OCI-LY3 (cell line): ENCODE data around the gene TMC2.

Source experiments
- H2AFZ ChIP-seq: fragments of 200-600, 300-600 bp; shearing (Covaris generic); 2 replicates; pipeline ENCODE4 v1.6.0; 2014; ENCODE audit warnings: antibody characterized with exemption, low read depth, low read length
- H3K27ac ChIP-seq: fragments of 200-600, 300-600 bp; sonication (generic); 2 replicates; pipeline ENCODE4 v1.5.1; 2014; ENCODE audit warnings: mild to moderate bottlenecking, low read length, moderate library complexity, mixed read lengths
- H3K27me3 ChIP-seq: fragments of 200-600, 300-600 bp; sonication (generic); 2 replicates; pipeline ENCODE4 v1.6.1; 2014; ENCODE audit warnings: low read depth, low read length, mixed read lengths
- H3K36me3 ChIP-seq: fragments of 200-600, 300-600 bp; sonication (generic); replicated peaks from 2 replicates; pipeline ENCODE3; 2014; ENCODE audit warnings: low read depth, low read length, mixed read lengths
- H3K4me1 ChIP-seq: fragments of 300-600, 200-600 bp; sonication (generic); 2 replicates; pipeline ENCODE4 v1.6.1; 2014; ENCODE audit warnings: low read length, mixed read lengths
- H3K4me2 ChIP-seq: fragments of 200-600, 300-600 bp; sonication (generic); 2 replicates; pipeline ENCODE4 v1.6.1; 2014; ENCODE audit warnings: low read length, mixed read lengths
- H3K4me3 ChIP-seq: fragments of 300-600, 200-600 bp; sonication (generic); 2 replicates; pipeline ENCODE4 v1.5.1; 2014; ENCODE audit warnings: antibody characterized with exemption, mild to moderate bottlenecking, low read length, moderate library complexity
- H3K79me2 ChIP-seq: fragments of 300-600, 200-600 bp; shearing (Covaris generic); 2 replicates; pipeline ENCODE4 v1.6.1; 2014; ENCODE audit warnings: mild to moderate bottlenecking, low read length, mixed read lengths
- H3K9ac ChIP-seq: fragments of 300-600, 200-600 bp; shearing (Covaris generic); 2 replicates; pipeline ENCODE4 v1.6.0; 2014; ENCODE audit warnings: mild to moderate bottlenecking, low read length, moderate library complexity
- H3K9me3 ChIP-seq: fragments of 200-600, 300-600 bp; shearing (Covaris generic); 2 replicates; pipeline ENCODE4 v1.6.1; 2014; ENCODE audit warnings: low read length, mixed read lengths; ENCODE audit not compliant: insufficient read depth
- H4K20me1 ChIP-seq: fragments of 200-600, 300-600 bp; sonication (generic); 2 replicates; pipeline ENCODE4 v1.6.1; 2016; ENCODE audit warnings: low read length, mixed read lengths; ENCODE audit not compliant: insufficient read depth
- EZH2phosphoT487 ChIP-seq: fragments of 200-600 bp; shearing (Covaris generic); IDR thresholded peaks from 2 replicates; pipeline ENCODE4 v1.6.1; 2018; ENCODE audit warnings: antibody characterized with exemption, mixed run types, low read depth
- TF ChIP-seq, protein P1 (sequence below): fragments of 200-600, 300-600 bp; sonication (generic); IDR thresholded peaks from 2 replicates; pipeline ENCODE4 v1.5.1; 2014; ENCODE audit warnings: antibody characterized with exemption, low read length, low read depth

The TMC2 gene

DNA sequence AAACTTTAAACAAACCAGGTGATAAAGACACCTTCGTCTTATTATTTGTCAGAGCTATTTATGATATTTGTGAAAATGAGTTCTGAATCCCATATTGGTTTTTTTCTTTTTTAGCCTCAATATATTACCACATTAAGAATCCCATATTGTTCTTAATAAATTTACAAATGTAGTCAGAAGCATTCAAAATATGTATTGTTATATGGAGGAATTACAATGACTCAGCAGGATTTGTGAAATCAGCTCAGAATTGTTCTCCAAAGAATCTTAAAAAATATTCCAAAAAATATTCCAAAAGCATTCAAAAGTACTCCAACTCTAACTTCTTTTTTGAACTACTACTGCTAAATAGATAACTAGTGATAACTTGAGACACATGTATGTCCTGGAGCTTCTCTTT, 21.2 kb upstream of the TMC2 start:
- Histone ChIP-seq H3K27ac (no peak overlapping the region), H2AFZ (no peak overlapping the region), H3K9ac (no peak overlapping the region), H3K4me2 (no peak overlapping the region), H3K79me2 (no peaks in the 10 kb centered on the region), H3K4me3 (no peak overlapping the region), H3K36me3 (no peaks in the 10 kb centered on the region), H3K27me3 (peaks cover 10% of the 10 kb centered on the region), H3K9me3 (no peaks in the 10 kb centered on the region), H4K20me1 (no peaks in the 10 kb centered on the region), H3K4me1 (no peaks in the 10 kb centered on the region)
- TF ChIP-seq, protein P1, sequence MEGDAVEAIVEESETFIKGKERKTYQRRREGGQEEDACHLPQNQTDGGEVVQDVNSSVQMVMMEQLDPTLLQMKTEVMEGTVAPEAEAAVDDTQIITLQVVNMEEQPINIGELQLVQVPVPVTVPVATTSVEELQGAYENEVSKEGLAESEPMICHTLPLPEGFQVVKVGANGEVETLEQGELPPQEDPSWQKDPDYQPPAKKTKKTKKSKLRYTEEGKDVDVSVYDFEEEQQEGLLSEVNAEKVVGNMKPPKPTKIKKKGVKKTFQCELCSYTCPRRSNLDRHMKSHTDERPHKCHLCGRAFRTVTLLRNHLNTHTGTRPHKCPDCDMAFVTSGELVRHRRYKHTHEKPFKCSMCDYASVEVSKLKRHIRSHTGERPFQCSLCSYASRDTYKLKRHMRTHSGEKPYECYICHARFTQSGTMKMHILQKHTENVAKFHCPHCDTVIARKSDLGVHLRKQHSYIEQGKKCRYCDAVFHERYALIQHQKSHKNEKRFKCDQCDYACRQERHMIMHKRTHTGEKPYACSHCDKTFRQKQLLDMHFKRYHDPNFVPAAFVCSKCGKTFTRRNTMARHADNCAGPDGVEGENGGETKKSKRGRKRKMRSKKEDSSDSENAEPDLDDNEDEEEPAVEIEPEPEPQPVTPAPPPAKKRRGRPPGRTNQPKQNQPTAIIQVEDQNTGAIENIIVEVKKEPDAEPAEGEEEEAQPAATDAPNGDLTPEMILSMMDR, result no peak

DNA sequence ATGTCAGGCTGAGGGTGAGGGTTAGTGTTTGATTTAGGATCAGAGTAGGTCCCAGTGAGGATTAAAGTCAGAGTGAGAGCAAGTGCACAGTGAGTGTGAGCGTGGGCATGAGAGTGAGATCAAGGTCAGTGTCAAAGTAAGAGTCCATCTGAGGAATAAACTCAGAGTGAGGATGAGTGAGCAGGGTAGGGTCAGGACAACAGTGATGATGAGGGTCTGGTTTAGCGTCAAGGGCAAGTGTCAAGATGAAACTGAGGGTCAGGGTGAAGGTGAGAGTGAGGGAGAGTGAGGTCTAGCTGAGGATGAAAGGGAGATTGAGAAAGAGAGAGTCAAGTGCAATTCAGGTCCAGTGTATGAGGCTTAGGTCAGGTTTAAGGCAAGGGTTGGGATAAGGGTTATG, 20.0 kb upstream of the TMC2 start:
- TF ChIP-seq, protein P1, result no peak
- no peak for TF ChIP-seq EZH2phosphoT487
- peaks cover 10% of the 10 kb centered on the region for H3K27me3 ChIP-seq

DNA sequence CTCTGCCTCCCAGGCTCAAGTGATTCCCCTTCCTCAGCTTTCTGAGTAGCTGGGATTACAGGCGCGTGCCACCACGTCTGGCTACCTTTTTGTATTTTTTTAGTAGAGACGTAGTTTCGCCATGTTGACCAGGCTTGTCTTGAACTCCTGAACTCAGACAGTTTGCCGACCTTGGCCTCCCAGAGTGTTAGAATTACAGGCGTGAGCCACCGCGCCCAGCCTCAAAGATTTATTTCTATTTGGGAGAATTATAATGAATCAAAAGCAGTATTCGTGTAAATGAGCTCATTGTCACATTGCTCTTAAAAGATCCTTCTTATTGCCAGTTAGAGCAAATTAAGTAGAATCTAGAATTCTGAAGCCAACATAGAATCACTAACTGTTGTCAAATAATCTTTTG, 18.3 kb upstream of the TMC2 start:
- H2AFZ ChIP-seq, result no peak overlapping the region
- H3K36me3 ChIP-seq, result no peaks in the 10 kb centered on the region
- TF ChIP-seq EZH2phosphoT487, result no peak
- TF ChIP-seq, protein P1, result no peak
- H3K9ac ChIP-seq, result no peak overlapping the region
- H3K27me3 ChIP-seq, result peaks cover 10% of the 10 kb centered on the region
- H3K27ac ChIP-seq, result no peak overlapping the region
- H3K9me3 ChIP-seq, result no peaks in the 10 kb centered on the region
- H3K79me2 ChIP-seq, result no peaks in the 10 kb centered on the region
- no peak overlapping the region for H3K4me3 ChIP-seq
- no peaks in the 10 kb centered on the region for H3K4me1 ChIP-seq
- no peak overlapping the region for H3K4me2 ChIP-seq
- no peaks in the 10 kb centered on the region for H4K20me1 ChIP-seq

More for the DNA sequence above, 20.0 kb upstream of the TMC2 start:
- no peak overlapping the region for H3K4me3 ChIP-seq
- H4K20me1 ChIP-seq, result no peaks in the 10 kb centered on the region
- no peaks in the 10 kb centered on the region for H3K79me2 ChIP-seq
- no peaks in the 10 kb centered on the region for H3K4me1 ChIP-seq
- no peak overlapping the region for H3K27ac ChIP-seq
- no peak overlapping the region for H2AFZ ChIP-seq
- no peaks in the 10 kb centered on the region for H3K9me3 ChIP-seq
- H3K36me3 ChIP-seq, result no peaks in the 10 kb centered on the region
- no peak overlapping the region for H3K4me2 ChIP-seq
- no peak overlapping the region for H3K9ac ChIP-seq

DNA sequence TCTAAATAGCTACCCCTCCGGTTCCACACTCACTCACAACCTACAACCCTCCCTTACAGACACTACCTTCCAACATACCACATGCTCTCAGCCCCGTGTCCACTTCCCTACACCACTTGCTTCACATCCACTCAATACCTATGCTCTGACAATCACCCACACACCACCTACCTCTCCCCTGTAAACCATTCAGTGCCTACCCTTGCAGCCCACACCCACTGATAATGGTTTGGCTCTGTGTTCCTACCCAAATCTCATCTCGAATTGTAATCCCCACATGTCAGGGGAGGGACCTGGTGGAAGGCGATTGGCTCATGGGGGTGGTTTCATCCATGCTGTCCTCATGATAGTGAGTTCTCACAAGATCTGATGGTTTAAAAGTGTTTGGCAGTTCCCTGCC, 17.8 kb upstream of the TMC2 start:
- Histone ChIP-seq H3K9ac (no peak overlapping the region), H4K20me1 (no peaks in the 10 kb centered on the region), H3K27me3 (peaks cover 10% of the 10 kb centered on the region), H2AFZ (no peak overlapping the region), H3K9me3 (no peaks in the 10 kb centered on the region), H3K4me3 (no peak overlapping the region), H3K36me3 (no peaks in the 10 kb centered on the region), H3K4me1 (no peaks in the 10 kb centered on the region), H3K27ac (no peak overlapping the region), H3K79me2 (no peaks in the 10 kb centered on the region), H3K4me2 (no peak overlapping the region)
- TF ChIP-seq, protein P1, result no peak
- no peak for TF ChIP-seq EZH2phosphoT487
